ENCODE data around the gene CREB3.

DNA sequence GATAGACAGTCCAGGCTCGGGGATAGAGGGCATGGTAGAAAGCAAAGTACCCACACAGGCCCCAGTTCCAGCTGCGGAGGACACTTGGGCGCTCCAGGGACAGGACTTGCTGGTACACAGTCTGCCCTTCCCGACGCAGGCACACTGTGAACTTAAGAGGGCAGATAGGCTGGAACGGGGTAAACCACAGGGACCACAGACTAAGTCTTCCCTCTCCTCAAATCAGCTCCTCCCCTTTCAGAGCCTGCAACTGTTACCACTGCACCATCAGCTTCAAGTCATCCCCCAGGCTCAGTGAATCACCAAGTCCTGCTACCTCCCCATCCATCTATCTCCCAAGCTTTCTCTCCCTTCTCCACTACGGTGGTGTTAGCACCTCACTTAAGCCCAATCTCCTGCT lies 9.3 kb downstream of the CREB3 start:
- TF ChIP-seq CTCF (conservative IDR thresholded peaks at IDR 0.05; ENCODE audit: low read length) (no peak), EZH2phosphoT487 (IDR thresholded peaks at IDR 0.05; ENCODE audit: borderline replicate concordance) (no peak)

All from Loucy (cell line).